Measurements from ENCODE around the gene WDR41.

DNA sequence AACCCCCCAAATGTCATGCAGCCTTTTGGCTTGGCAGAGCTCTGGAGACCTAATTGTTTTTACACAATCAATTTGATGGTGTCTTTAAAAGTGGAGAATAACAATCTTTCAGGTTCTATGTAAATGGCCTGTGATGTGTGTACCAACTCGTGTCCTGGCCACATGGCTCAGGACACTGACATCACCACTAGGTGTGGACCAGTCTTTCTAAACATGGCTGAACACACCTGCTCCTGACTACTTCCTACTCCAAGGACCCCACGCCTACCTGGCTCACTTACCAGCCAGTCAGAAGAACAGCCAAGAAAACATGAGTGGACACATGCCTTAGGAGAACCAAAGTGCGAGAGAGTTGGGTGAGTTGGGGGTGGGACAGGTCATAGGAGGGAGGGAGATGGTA, 71.2 kb downstream of the WDR41 start:
- TF ChIP-seq, protein P1, sequence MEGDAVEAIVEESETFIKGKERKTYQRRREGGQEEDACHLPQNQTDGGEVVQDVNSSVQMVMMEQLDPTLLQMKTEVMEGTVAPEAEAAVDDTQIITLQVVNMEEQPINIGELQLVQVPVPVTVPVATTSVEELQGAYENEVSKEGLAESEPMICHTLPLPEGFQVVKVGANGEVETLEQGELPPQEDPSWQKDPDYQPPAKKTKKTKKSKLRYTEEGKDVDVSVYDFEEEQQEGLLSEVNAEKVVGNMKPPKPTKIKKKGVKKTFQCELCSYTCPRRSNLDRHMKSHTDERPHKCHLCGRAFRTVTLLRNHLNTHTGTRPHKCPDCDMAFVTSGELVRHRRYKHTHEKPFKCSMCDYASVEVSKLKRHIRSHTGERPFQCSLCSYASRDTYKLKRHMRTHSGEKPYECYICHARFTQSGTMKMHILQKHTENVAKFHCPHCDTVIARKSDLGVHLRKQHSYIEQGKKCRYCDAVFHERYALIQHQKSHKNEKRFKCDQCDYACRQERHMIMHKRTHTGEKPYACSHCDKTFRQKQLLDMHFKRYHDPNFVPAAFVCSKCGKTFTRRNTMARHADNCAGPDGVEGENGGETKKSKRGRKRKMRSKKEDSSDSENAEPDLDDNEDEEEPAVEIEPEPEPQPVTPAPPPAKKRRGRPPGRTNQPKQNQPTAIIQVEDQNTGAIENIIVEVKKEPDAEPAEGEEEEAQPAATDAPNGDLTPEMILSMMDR (conservative IDR thresholded peaks at IDR 0.05) = no peak
- no peak for TF ChIP-seq EZH2 (IDR thresholded peaks at IDR 0.05; ENCODE audit: low read depth)
